Measurements from ENCODE around the gene IGSF9B. TPM values are rescaled to one million over a fixed set of nuclear protein-coding genes. Genes with fewer than 3 reads are reported as not detected.

IGSF9B gene
- total RNA-seq, 1 donor from 2014 or later, result 91.8 TPM

DNA sequence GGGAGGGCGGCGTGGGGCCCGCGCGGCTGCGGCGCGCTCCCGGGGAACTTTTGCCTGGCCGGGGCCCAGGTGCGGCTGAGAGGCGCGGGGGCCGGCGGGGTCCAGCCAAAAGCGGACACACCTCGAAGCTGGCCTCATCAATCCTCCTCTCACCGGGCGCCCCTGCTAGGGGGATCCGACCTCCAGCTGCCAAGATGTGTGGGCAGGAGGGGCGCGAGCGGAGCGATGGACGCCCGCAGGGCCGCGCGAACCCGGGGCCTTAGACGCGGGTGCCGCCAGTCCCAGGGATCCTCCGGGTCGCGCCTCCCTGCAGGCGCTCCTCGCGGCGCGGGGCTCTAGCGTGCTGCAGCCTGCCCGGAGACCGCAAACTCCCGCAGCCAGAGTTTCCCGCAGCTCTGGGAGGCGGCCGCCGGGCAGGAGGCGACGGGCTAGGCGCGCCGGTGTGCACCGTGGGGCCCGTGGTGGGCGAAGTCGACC lies 785 bp downstream of the IGSF9B start:
- peaks cover 17% of the 10 kb centered on the region for H3K27me3 Mint-ChIP-seq
- peaks cover 49% of the 10 kb centered on the region for H3K4me1 Mint-ChIP-seq
- intact Hi-C loops (cut with micrococcal nuclease), result loop anchor here (5.0 kb wide), 1 partner anchor 376 kb away; the partner anchor contains the start of gene GLB1L2
- H3K36me3 Mint-ChIP-seq (ENCODE audit: low read depth), result peaks cover 5% of the 10 kb centered on the region
- no peak overlapping the region for H3K27ac Mint-ChIP-seq
- H3K4me3 Mint-ChIP-seq, result peak overlapping the region; percentile 96
- peak; percentile 75 for DNase-seq
- no peaks in the 10 kb centered on the region for H3K9me3 Mint-ChIP-seq

DNA sequence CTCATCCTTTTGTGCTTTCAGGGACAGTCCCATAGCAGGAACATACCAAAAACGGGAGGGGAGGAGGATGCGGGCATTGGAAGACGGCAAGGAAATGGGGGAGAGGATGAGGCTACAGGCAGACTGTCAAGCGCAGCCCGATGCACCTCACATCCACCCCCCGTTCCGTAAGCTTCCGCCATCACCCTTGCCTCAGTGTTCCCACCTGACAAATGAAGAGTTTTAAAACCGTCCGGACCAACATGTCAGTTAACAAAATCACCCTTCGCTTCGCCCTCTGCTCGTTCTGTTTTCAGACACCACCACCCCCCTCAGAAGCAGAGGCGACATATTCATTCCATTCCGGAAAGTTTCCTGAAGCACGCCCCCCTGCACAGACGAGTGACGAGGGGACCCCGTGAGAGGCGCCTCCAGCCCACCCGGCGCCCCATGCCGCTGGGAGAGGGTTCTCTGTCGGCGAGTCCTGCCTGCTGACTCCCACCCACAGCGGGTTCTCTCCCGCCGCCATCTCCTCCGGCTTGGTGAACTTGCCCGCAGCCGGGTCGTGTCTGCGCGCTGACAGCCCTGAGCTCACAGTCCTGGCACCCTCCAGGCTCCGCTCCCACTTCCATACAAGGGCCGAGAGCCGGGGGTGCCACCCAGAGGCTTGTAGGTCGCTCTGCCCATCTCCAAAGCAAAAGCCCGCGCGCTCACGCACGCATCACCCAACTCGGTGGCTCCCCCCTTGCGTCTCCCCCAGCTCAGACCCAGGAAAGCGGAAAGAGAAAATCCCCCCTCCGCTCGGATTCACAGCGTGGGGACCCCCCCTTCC lies 1.5 kb downstream of the IGSF9B start:
- Mint-ChIP-seq H3K36me3 (ENCODE audit: low read depth) (peaks cover 5% of the 10 kb centered on the region), H3K4me3 (peak overlapping the region; percentile 96), H3K4me1 (peaks cover 49% of the 10 kb centered on the region), H3K27me3 (peaks cover 16% of the 10 kb centered on the region), H3K9me3 (no peaks in the 10 kb centered on the region), H3K27ac (peak overlapping the region; percentile 89)
- DNase-seq, result peak; percentile 83
- intact Hi-C loops (cut with micrococcal nuclease), result loop anchor here (5.0 kb wide), 1 partner anchor 377 kb away; the partner anchor contains the start of gene GLB1L2

GRCh38 chr11:133953999-133954398 lies 2.8 kb downstream of the IGSF9B start:
- peak overlapping the region; percentile 96 for H3K4me3 Mint-ChIP-seq
- DNase-seq, result no peak
- peaks cover 7% of the 10 kb centered on the region for H3K36me3 Mint-ChIP-seq (ENCODE audit: low read depth)
- H3K4me1 Mint-ChIP-seq, result peaks cover 61% of the 10 kb centered on the region
- H3K9me3 Mint-ChIP-seq, result no peaks in the 10 kb centered on the region
- H3K27me3 Mint-ChIP-seq, result peaks cover 10% of the 10 kb centered on the region
- H3K27ac Mint-ChIP-seq, result peak overlapping the region; percentile 77
- intact Hi-C loops (cut with micrococcal nuclease), result no loop called here

GRCh38 chr11:133953547-133953946 lies 3.2 kb downstream of the IGSF9B start:
- Mint-ChIP-seq H3K27ac (peak overlapping the region; percentile 77), H3K9me3 (no peaks in the 10 kb centered on the region), H3K4me1 (peaks cover 62% of the 10 kb centered on the region), H3K36me3 (ENCODE audit: low read depth) (peaks cover 7% of the 10 kb centered on the region), H3K4me3 (peak overlapping the region; percentile 96), H3K27me3 (peaks cover 6% of the 10 kb centered on the region)
- intact Hi-C loops (cut with micrococcal nuclease), result no loop called here
- DNase-seq, result no peak

- H3K4me3 Mint-ChIP-seq, result peak overlapping the region; percentile 96
- no peaks in the 10 kb centered on the region for H3K9me3 Mint-ChIP-seq
- intact Hi-C loops (cut with micrococcal nuclease), result no loop called here
- peaks cover 7% of the 10 kb centered on the region for H3K36me3 Mint-ChIP-seq (ENCODE audit: low read depth)
- H3K27ac Mint-ChIP-seq, result peak overlapping the region; percentile 77
- DNase-seq, result peak; percentile 74
- H3K27me3 Mint-ChIP-seq, result peaks cover under 1% of the 10 kb centered on the region
- H3K4me1 Mint-ChIP-seq, result peaks cover 67% of the 10 kb centered on the region
Measured at GRCh38 chr11:133952199-133953190, 4.3 kb downstream of the IGSF9B start.

DNA sequence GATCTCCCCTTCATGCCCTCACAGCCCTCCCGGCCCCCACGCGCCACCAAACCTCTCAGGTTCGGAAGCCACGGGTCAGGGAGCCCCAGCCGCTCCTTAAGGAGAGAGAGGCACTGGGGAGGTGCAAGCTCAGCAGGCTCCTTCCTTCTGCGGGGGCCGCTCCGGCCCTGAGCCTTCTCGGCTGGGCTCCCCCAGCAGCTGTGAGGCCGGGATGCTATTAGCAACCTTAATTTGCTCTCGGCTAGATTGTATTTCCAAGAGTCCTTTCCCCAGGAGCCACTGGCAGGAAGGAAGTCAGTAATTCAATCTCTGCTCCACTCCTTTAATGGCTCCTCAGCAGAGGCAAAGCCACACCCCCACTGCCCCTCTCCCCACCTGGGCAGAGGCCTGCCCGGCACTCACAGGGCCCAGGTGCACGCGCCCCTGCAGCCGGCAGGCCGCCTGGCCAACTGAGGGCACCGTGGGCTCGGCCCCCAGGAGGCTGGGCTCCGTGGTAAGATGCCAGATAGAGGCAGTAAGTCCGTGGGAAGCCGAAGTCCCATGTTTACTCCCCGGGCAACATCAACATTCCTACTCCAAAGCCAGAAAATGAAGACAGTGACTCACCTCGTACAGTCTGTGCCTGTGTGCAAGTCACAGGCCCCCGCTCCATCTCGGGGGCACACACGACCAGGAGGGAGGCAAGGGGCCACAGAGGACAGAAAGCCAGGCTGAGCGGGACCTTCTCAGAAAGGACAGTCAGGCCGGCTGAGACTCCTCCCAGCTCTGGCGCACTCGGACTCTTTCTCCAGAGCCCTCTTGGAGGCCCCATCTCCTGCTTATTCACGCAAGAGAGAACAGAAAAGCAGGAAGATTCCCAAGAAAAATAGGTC lies 5.2 kb downstream of the IGSF9B start:
- Mint-ChIP-seq H3K4me3 (peak overlapping the region; percentile 20), H3K9me3 (no peaks in the 10 kb centered on the region)
- intact Hi-C loops (cut with micrococcal nuclease), result no loop called here

GRCh38 chr11:133950874-133951326 lies 5.9 kb downstream of the IGSF9B start:
- no peaks in the 10 kb centered on the region for H3K9me3 Mint-ChIP-seq
- H3K27me3 Mint-ChIP-seq, result no peaks in the 10 kb centered on the region
- H3K4me3 Mint-ChIP-seq, result no peak overlapping the region
- peaks cover 7% of the 10 kb centered on the region for H3K36me3 Mint-ChIP-seq (ENCODE audit: low read depth)
- DNase-seq, result no peak
- intact Hi-C loops (cut with micrococcal nuclease), result no loop called here
- H3K27ac Mint-ChIP-seq, result no peak overlapping the region
- H3K4me1 Mint-ChIP-seq, result peaks cover 76% of the 10 kb centered on the region

More for the DNA sequence above, 5.2 kb downstream of the IGSF9B start:
- peaks cover 70% of the 10 kb centered on the region for H3K4me1 Mint-ChIP-seq
- no peak overlapping the region for H3K27ac Mint-ChIP-seq
- H3K27me3 Mint-ChIP-seq, result no peaks in the 10 kb centered on the region
- peaks cover 7% of the 10 kb centered on the region for H3K36me3 Mint-ChIP-seq (ENCODE audit: low read depth)
- no peak for DNase-seq

DNA sequence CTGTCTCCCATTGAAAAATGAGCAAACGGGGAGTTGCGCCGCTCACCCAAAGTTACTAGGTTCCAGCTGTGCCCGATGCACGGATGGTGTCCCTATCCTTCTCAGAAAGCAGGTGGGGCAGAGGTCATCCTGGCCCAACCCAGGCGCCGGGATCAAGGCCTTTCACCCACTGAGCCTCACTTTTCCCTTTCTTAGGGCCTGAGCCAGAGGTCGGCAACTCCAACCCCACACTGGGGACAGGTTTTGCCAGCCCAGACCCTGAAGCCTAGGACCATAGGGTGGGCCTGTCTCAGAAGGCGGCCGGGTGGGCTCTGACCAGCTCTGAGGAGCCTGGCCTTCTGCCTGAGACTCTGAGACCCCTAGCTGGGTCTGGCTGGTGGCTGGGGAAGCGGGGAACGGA lies 6.3 kb downstream of the IGSF9B start:
- intact Hi-C loops (cut with micrococcal nuclease), result no loop called here
- no peak overlapping the region for H3K4me3 Mint-ChIP-seq

GRCh38 chr11:133949129-133949528 lies 7.6 kb downstream of the IGSF9B start:
- H3K27me3 Mint-ChIP-seq, result no peaks in the 10 kb centered on the region
- H3K9me3 Mint-ChIP-seq, result no peaks in the 10 kb centered on the region
- H3K27ac Mint-ChIP-seq, result peak overlapping the region; percentile 51
- intact Hi-C loops (cut with micrococcal nuclease), result loop anchor here (5.0 kb wide), 1 partner anchor 273 kb away; the partner anchor contains the start of genes NCAPD3 and VPS26B
- peak overlapping the region; percentile 88 for H3K4me3 Mint-ChIP-seq
- peaks cover 78% of the 10 kb centered on the region for H3K4me1 Mint-ChIP-seq
- peaks cover 11% of the 10 kb centered on the region for H3K36me3 Mint-ChIP-seq (ENCODE audit: low read depth)
- DNase-seq, result no peak

More for the DNA sequence above, 6.3 kb downstream of the IGSF9B start:
- Mint-ChIP-seq H3K9me3 (no peaks in the 10 kb centered on the region), H3K27ac (no peak overlapping the region), H3K27me3 (no peaks in the 10 kb centered on the region), H3K36me3 (ENCODE audit: low read depth) (peaks cover 6% of the 10 kb centered on the region), H3K4me1 (peaks cover 79% of the 10 kb centered on the region)
- no peak for DNase-seq

DNA sequence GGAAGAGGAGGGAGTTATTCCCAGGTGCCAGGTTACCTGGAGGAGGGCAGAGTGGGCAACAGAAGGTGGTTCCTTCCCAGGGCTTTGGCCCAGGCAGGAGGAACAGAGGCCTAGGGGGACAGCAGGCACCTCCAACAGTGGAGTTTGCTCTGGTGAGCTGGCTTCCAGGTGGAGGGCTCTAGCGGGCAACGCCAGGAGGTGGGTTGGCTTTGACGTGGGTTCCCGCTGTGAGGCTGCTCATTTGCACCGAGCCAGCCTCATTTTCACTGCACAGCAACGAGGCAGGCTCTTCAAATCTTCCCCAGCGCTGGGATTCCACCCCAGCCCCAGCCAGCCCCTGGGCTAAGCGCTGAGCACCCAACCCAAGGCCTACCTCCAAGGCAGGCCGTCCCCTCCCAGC lies 8.1 kb downstream of the IGSF9B start:
- Mint-ChIP-seq H3K4me3 (peak overlapping the region; percentile 88), H3K27me3 (no peaks in the 10 kb centered on the region), H3K36me3 (ENCODE audit: low read depth) (peaks cover 13% of the 10 kb centered on the region), H3K9me3 (no peaks in the 10 kb centered on the region), H3K27ac (peak overlapping the region; percentile 97), H3K4me1 (peaks cover 78% of the 10 kb centered on the region)
- intact Hi-C loops (cut with micrococcal nuclease), result loop anchor here (1.0 to 5.0 kb wide), 2 partner anchors 9 to 274 kb away; partner anchors contain the start of genes NCAPD3 and VPS26B
- no peak for DNase-seq

GRCh38 chr11:133947321-133947756 lies 9.4 kb downstream of the IGSF9B start:
- Mint-ChIP-seq H3K4me3 (peak overlapping the region; percentile 88), H3K4me1 (peaks cover 75% of the 10 kb centered on the region), H3K27ac (peak overlapping the region; percentile 97), H3K9me3 (no peaks in the 10 kb centered on the region), H3K36me3 (ENCODE audit: low read depth) (peaks cover 25% of the 10 kb centered on the region), H3K27me3 (no peaks in the 10 kb centered on the region)
- DNase-seq, result peak; percentile 92
- intact Hi-C loops (cut with micrococcal nuclease), result loop anchor here (1.0 to 5.0 kb wide), 2 partner anchors 90 to 275 kb away; partner anchors contain the start of genes NCAPD3 and VPS26B

DNA sequence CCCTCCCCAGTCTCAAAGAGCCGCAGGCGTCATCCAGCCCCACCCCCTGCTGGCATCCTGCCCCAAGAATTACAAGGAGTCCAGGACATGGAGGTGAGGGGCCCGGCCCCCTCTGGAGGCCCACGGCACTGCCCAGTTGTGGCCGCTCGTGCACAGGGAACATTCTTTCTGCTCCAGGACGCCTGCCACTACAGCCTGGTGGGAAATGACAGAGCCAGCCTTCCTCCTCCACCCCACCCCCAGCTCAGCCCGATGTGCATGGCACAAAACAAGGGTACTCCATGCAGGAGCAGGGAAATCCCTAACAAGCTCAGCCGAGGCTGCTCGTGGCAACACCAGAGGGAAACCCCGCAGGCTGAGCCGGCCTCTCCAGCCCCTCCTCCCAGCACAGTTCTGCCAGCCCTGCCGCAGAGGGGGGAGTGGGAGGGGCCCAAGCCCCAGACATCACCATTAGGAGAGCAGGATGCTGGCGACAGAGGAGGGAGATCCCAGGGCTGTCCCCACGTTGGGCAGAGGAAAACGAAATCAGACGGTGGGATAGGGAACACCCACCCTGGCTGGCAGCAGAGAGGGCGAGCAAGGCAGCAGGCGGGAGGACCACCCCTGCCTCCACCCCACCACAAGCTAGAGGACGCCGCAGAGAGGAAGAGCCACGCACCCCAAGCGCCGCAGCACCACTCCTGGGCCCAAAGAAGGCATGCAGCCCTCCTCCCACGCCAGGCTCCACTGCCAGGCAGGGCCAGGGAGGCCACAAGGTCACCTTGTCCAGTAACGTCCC lies 10.0 kb downstream of the IGSF9B start:
- no peaks in the 10 kb centered on the region for H3K27me3 Mint-ChIP-seq
- H3K27ac Mint-ChIP-seq, result peak overlapping the region; percentile 97
- peaks cover 32% of the 10 kb centered on the region for H3K36me3 Mint-ChIP-seq (ENCODE audit: low read depth)
- peak; percentile 87 for DNase-seq
- peaks cover 76% of the 10 kb centered on the region for H3K4me1 Mint-ChIP-seq
- intact Hi-C loops (cut with micrococcal nuclease), result loop anchor here (1.0 to 5.0 kb wide), 2 partner anchors 91 to 276 kb away; partner anchors contain the start of genes NCAPD3 and VPS26B
- no peaks in the 10 kb centered on the region for H3K9me3 Mint-ChIP-seq
- H3K4me3 Mint-ChIP-seq, result peak overlapping the region; percentile 88
